Measurements from ENCODE around the gene HOTAIR.

DNA sequence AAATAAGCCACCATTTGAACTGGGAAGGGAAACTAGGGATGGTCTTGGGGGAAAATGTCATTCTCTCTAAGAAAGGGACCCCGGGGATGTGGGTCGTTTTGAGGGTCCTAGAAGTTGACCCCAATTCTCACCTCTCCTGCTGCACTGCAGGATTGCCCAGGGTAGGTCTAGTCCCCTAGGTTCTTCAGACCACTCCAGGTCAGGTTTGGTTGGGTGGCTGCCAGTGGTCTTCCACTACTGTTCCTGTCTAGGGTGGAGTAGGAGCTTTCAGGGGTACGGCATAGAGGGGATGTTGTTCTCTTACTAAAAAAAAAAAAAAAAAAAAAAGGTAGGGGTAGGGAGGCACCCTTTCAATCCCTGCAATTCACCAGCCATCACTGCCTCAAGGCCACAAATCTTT, 41.3 kb upstream of the HOTAIR start:
- TF ChIP-seq POLR2A (IDR thresholded peaks at IDR 0.05) (no peak), POLR2AphosphoS5 (IDR thresholded peaks at IDR 0.05) (no peak), EP300 (IDR thresholded peaks at IDR 0.05) (no peak)
- TF ChIP-seq, protein P1, sequence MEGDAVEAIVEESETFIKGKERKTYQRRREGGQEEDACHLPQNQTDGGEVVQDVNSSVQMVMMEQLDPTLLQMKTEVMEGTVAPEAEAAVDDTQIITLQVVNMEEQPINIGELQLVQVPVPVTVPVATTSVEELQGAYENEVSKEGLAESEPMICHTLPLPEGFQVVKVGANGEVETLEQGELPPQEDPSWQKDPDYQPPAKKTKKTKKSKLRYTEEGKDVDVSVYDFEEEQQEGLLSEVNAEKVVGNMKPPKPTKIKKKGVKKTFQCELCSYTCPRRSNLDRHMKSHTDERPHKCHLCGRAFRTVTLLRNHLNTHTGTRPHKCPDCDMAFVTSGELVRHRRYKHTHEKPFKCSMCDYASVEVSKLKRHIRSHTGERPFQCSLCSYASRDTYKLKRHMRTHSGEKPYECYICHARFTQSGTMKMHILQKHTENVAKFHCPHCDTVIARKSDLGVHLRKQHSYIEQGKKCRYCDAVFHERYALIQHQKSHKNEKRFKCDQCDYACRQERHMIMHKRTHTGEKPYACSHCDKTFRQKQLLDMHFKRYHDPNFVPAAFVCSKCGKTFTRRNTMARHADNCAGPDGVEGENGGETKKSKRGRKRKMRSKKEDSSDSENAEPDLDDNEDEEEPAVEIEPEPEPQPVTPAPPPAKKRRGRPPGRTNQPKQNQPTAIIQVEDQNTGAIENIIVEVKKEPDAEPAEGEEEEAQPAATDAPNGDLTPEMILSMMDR (IDR thresholded peaks at IDR 0.05), result no peak

All from stomach (tissue), 4 donors.